ENCODE measurements around the gene RLBP1.

GRCh38 chr15:89215627-89216026, 5.8 kb downstream of the RLBP1 start:
- TF ChIP-seq CTCF (IDR thresholded peaks at IDR 0.05) = no peak
- TF ChIP-seq POLR2A (IDR thresholded peaks at IDR 0.05) = no peak
